CD4-positive, alpha-beta T cell treated with Interleukin-17A for 1 hour (primary cell): ENCODE measurements around the gene HS3ST4.

ENCODE experiments used
- DNase-seq: peaks from one replicate; pipeline ENCODE4 v3.0.0-alpha.2; 2020

The HS3ST4 gene

DNA sequence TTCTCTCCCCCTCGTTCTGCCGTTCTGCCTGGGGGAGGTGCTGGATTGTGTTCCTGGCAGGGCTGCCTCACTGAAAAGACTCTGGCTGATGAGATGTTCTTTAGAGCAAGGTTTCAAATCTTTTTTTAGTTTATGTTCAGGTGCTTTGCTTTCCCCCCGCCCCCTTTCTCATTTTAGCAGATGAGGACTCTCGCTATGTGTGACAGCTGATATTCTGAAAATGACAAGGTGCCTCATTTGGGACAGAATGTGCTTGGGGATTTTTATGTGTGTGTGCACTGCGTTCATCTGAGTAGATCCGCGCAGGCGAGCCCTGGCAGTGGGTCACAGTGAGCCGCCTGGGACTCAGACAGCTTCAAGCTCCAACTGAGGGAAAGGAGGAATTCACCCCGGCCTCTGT lies 205.9 kb downstream of the HS3ST4 start:
- DNase-seq, result no peak

DNA sequence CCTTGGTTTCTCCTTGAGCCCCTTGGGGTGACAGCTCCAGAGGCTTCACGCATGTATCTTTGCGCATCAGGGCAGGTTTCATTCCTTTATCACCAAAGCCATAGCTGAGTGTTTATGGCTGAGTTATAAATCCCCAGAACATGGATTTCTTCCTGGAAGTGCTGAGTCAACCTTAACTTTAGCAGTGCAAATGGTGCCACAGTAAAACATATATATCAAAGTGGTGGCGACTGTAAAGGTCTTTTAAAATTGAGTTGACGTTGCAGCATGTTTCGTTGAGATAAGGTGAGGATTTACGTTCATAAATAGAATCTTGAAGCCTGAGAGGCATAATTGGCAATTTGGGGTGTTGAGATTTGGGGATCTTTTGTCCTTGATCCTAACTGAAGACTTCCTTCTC lies 214.1 kb downstream of the HS3ST4 start:
- DNase-seq, result no peak

DNA sequence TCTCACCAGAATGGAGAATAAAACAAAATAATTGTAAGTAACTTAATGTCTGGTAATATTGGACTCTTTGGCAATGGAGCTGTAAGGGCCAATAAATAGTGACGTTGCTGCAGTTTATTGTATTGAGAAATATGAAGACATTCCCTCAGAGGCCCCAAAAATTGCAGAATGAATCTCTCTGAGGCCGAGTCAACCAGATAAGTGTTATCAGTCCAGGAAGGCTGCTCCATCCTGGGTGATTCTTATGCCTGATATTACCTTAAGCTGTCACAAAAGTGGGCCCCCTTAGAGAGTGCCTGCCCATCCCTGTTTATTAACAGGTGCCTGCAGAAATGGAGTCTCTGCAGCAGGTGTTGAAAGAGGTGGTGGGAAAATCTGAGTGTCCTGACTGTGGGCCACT lies 219.2 kb downstream of the HS3ST4 start:
- no peak for DNase-seq

DNA sequence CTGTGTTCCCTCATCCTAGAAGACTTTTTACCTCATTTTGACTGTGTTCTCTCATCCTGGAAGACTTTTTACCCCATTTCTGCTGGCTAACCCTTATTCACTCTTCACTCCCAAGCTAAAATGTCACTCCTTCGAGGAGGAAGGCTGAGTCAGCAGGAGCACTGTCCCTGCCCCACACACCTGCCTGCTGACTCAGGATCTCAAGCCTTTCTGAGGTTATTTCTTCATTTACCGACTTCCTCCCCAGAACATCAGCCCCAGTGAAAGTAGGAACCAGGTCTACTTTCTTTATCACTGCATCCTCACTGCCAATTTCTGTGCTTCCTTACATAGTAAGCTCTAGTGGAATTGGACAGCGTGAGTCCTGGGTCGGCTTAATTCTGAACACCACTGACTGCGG lies 220.6 kb downstream of the HS3ST4 start:
- no peak for DNase-seq

DNA sequence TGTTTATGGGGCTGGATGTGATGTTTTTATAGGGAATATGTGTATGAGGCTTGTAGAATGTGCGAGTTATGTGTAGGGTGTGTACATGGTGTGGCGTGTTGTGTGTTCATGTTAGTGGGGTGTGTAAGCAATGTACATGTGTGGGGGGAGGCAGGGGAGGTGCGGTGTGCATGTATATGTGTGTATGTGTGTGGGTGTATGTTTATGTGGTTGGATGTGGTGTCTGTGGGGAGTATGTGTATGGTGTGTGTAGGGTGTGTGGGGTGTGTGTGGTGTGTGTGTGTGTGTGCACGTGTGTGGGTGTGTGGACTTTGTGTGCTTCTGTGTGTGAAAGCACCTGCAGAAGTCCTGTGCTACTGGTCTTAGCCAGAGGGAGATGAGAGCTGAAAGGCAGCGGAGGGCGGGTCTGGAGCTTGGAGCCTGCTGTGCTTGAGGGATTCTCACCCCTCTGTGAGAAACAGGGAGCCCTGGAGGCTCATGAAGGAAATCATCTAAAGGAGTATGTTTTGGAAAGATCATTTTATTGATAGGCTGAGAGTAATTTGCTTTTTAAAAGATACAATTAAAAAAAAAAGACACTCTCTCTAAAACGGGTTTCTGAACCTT lies 222.7 kb downstream of the HS3ST4 start:
- no peak for DNase-seq

DNA sequence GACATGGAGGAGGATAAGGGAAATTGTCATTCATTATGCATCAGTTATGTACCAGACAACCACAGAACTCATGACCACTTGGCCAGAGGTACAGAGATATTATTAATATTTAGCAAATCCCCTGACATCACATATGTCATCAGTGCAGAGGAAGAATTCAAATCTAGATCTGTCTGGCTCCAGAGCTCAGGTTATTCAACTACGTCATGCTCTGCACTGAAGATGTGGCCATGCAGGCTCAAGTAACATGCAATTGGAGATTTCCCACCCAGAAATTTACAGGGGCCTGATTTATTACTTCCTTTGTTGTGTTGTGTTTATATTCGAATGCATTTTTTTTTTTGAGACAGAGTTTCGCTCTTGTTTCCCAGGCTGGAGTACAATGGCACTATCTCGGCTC lies 224.3 kb downstream of the HS3ST4 start:
- DNase-seq, result no peak

DNA sequence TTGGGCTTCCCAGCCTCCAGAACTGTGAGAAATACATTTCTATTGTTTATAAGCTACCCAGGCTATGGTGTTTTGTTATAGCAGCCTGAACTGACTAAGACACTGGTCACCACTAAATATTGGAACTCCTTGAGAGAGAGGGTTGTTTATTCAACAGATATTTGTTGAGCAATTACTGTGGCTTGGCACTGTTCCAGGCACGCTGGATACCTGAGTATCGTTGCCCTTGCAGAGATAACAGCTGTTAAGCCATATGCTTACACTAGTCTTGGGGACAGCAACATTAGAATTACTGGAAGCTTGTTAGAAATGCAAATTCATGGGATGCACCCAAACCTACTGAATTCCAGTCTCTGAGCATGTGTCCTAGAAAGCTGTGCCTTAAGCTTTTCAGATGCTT lies 230.7 kb downstream of the HS3ST4 start:
- DNase-seq, result no peak

DNA sequence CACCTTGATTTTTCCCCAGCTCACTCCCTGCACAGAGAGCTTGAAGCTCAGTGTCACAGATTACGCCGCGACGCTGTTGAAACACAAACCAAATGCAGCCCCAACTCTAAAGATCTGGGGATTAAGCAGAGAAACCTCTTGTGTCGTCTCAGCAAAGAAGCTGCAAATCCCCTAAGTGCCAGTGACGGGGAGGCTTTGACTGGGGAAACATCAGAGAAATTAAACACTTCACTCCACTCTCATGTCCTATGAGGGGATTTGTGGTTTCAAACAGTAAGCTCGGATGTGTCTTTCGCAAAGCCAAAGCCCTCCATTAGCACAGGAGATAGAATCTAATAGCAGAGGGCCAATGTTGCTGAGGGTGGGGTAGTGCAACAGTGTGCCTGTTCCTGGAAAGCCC lies 233.7 kb downstream of the HS3ST4 start:
- no peak for DNase-seq

DNA sequence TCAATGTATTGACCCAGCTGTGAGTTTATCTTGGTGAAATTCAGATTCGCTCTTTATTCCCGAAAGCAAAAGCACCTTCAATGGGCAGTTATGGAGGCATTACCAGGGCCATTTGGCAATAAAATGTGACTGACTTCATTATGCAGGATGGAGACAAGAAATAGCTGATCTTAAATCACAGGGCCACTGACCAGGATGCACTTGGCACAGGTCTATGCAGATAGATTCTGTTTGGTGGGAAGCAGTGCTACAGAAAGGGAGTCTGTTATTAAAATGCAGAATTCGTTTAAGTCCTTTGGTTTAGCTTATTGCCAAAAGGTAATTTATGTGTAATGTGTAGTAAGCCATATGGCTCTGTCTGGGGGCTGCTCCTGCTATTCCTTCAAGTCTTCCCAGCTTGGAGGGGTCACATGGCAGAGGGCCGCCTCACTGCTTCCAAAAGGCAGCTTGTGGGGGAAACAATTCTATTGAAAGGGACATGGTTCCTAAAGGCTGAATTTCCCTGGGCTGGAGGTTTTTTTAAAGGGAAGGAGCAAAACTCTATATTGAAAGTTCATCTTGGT lies 239.8 kb downstream of the HS3ST4 start:
- DNase-seq, result no peak

DNA sequence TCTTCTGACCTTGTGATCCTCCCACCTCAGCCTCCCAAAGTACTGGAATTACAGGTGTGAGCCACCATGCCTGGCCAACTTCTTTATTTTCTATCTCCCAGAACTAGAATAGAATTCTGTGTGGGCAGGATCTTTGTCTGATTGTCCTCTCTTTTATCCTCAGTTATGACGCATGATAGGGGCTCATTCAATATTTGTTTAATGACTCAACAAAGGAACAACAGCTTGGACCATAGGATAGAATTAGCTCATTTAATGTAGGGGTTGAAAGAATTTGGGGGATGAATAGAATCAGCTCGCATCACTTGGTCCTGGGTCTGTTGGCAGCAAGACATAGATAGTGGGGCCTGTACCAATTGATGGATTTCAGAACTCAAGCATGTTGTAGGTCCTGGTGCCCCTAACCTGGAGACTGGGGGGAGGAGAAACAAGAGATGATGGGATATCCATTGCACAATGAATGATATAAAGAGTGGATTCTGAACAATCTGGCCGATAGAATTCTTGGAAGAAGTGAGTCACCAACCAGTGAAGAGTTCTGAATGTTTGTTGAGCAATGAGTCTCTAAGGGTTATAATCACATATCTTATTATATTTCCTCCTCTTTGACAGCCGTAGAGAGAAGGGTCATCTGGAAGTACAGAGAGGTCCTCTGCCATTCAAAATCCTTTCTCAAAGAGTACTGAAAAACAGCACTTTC lies 250.2 kb downstream of the HS3ST4 start:
- DNase-seq, result no peak

DNA sequence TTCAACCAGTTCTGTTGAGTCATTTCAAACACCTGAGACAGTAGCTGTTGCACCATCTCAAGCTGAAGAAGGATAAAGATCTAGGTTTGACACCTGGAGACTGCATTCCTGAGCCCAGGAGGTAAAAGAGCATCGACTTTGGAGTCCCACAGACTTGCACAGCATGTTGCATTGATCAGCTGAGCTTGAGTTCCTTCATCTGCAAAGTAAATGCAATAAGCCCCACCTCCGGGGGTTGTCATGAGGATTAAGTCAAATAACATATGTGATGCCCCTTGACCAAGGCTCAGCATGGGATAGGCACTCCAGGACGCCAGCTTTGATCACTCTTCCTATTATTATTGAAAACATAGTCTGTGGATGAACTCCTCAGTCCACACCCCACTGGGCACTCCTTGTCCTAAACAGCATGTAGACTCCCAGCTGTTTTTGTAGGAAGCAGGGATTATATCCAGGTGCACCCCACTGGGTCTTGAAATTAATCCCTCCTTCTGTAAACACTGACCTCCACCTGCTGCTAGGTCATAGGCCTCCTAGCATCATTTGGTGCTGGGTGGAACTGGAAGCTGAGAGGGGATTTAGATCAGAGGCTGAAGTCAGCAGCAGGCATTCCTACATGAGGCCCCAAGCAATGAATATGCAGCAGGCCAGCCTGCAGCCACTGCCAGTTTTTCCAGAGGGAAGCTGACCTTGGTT lies 259.0 kb downstream of the HS3ST4 start:
- no peak for DNase-seq

DNA sequence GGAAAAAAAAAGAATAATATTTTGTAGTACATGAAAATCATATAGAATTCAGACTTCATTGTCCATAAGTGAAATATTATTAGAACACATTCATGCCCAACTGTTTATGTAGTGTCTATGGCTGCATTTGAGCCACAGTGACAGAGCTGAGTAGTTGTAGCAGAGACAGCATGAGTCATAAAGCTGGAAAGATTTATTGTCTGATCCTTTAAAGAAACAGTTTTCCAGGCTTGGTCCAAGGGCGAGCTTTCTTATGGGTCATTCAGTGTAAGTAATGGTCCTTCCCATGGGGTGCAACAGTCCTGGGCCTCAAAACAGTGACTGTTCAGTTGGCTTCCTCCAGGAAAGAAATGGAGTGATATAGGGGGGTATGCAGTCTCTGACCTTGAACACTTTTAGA lies 260.2 kb downstream of the HS3ST4 start:
- DNase-seq, result no peak

DNA sequence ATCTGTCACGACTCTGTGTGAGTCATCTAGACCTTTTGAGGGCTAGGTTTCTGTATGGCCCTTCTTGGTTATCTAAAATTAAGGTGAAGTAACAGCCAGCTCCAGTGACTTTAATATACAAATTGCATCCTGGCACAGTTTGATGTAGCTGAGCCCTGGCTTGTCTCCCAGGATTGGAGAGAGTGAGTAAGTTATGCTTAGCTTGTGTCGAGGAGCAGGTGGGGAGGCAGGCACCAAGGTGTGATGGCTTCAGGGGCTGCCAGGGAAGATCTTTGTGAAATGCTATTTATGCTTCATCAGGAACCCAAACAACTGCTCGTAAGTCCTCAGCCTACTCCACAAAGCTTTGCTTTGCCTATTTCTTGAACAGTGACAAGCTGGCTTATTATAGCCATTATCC lies 261.2 kb downstream of the HS3ST4 start:
- no peak for DNase-seq

DNA sequence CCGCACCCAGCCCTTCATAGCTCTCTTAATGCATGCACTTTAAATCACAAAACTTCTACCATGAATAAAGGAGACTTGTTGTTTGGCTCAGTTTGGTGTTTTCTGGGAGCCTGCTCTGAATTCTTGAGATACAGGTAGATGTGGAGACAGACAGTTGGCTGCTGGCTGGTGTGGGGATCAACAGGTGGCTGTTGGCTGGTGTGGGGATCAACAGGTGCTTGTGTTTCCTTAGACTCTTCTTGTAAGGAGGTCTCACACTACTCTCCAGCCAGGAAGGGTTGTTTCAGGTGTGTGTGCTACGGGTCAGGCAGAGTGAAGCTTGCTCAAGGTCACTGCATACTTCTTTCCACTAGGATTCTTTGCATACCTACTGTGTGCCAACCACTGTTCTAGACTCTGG lies 265.9 kb downstream of the HS3ST4 start:
- DNase-seq, result no peak

DNA sequence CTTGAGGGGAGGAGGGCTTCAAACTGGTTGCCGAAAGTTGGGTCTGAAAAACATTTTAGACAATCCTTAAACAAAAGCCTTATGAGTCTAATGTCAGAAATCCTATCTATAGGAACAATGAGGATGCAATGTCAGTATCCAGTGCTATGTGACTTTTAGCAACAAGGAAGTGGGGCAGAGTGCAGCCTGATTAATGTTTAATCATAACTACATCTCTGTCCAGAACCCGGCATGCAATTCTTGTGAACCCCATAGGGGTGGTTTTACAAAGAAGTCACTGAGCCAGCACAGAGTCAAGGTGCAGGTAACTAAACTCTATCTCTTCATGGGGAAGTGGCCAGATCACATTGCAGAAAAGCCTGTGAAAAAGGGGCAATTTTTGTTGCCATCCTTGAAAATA lies 267.5 kb downstream of the HS3ST4 start:
- DNase-seq, result no peak

DNA sequence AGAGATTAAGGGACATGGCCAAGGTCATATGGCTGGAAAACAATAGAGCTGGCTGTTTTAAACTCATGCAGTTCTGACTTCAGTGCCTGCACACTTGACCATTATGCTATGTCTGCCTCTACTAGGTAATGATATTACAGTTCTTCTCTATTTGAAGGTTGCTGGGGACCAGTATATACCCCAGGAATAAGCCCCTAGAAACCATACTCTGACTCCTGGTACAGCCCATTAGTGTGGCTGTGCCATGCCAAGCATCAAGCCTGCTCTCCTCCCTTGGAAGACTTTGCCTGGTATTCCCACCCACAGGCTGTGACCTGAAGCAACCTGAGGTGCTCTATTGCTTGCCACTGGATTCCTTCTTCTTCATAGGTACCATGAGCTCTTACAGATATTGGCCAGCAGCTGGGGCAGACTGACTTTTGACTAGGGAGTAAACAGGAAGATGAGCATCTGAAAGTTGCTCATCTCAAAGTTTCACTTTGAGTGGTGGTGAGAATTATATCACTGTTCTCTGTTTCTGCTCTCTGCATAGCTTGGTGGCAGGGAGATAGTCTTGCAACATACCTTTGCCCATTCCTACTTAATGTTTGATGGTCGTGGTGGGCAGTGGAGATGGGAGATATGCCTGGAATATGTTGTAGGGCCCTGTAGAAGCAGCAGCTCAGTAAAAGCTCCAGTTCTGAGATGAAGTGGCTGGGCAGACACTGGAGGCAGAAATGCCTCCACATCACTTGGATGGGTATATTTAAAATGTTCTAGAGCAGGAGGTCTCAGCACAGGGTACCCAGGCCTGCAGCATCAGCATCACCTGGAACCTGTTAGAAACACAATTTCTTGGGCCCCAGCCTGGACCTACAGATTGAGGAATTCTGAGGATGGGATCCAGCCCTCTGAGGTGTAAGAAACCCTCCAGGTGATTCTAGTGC lies 274.7 kb downstream of the HS3ST4 start:
- DNase-seq, result no peak

DNA sequence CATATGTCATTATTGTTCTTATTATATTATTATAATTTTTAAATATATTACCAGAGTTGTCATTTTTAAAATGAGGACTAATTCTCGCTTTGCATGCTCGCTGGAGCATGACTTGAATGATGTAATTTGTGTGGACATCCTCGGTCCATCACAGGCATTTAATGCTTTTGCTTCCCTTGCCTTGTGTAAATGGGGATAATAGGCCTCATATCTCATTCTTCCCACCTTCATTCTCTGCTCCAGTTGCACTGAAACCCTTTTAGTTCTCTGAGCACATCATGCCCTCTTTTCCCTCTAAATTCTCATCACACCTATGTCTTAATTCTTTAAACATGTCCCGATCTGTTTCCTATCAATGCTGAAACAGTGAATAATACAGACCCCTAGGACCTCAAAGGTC lies 285.4 kb downstream of the HS3ST4 start:
- DNase-seq, result no peak

DNA sequence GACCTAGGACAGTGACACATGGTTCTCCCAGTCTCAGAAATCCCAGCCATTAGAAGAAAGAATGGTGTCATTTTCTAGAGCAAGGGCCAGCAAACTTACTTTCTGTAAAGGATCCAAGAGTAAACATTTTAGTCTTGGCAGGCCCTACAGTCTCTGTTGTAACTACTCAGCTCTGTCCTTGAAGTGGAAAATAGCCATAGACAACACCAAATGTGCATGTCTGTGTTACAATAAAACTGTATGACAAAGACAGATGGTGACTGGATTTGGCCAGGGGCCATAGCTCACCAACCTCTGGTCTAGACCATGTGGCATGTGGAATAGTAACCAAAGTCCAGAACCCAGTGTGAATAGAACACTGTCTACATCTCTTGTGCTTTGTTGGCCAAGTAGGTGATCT lies 286.5 kb downstream of the HS3ST4 start:
- DNase-seq, result no peak

DNA sequence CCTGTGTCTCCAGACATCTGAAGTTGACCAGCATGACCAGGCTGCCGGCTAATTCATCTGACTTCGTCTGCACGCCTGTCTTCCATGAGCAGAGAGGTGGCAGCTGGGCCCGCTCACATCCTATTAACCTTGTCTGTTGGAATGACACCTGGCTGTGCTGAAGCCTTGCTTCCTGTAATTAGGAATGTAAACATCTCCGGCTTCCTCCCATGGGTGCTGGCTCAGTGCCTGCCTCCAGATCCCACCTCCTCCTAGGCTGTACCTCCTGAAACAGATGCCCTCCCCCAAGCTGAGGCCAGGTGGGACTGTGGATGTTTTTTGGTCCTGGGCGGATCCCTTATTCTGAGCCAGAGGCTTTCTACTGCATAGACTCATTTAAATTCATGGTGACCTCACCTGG lies 296.3 kb downstream of the HS3ST4 start:
- no peak for DNase-seq

DNA sequence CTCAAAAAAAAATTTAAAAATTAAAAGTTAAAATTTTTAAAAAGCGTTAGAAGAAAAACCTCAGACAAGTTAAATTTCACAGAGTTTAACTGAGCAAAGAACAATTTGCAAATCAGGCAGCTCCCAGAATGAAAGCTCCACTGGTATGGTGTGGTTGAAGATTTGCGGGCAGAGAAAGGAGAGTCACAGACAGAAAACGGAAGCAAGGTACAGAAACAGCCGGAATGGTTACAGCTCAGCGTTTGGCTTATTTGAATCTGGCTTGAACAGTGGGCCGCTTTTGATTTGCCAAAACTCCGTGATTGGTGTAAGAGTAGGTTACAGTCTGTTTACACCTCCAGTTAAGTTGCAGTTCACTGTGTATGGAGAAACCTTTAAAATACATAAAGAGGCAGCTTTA lies 297.1 kb downstream of the HS3ST4 start:
- no peak for DNase-seq

DNA sequence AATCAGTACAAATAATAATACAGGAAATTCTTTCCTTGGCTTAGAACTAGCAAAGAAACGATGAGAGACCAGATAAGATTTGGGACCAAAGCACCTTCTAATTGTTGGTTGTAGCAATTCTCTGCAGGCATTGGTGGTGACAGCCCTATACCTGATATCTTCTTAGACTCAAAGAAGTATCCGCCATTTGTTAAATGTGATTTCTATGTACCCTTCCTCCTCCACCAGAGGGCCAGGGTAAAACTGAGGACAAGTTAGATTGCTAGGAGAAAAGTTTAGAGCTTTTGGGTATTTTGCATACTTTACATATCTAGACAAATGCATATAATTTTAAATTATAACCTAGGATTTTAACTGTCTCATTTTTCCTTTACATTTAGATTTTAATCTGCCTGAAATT lies 304.3 kb downstream of the HS3ST4 start:
- DNase-seq, result no peak

DNA sequence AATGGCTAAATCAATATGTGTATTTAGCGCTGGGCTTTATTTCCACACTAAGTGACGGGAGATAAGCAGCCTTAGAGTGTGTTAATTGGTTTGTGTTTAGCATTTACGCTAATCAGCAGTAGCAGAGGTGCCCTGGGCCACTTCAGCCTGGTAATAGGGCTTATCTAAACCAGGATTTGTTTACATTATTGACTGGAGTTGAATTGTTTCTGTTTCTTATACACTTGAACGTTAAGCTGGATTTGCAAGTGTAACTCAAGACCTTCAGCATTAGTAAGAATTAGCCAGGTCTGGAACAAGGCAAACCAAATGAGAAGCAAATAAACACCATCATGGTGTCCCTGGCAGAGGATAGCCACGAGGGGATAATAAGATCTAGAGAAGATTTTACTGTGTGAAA lies 313.6 kb downstream of the HS3ST4 start:
- no peak for DNase-seq

DNA sequence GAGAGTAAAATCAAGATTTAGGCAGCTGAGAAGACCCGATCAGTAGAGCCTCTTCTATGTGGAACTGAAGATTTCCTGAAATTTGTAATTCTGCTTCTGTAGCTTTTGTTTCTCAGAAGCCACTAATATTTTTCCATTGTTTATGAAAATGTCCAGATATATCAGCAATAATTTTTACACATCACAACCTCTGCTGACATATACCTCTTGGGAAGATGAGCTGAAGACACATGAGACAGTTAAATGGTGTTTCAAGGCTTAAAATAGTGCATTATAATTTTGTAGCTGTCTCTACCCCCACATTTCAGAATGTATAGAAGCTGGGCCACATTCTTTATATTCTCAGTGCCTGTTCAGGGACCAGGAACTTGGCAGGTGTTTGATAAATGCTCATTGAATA lies 320.6 kb downstream of the HS3ST4 start:
- DNase-seq, result no peak
